ENCODE measurements around the gene RNASEH1.

The RNASEH1 gene

GRCh38 chr2:3595404-3595803 lies 37.3 kb upstream of the RNASEH1 start:
- no peak overlapping the region for H3K27ac ChIP-seq
- H3K4me3 ChIP-seq, result no peak overlapping the region

GRCh38 chr2:3594493-3595281 lies 36.6 kb upstream of the RNASEH1 start, which contains the start of gene COLEC11:
Gene COLEC11 (plus strand): TSS chr2:3595112. CDS start chr2:3604341, 9,229 bp downstream.
- Histone ChIP-seq H3K4me3 (no peak within 1 kb of the TSS), H3K27ac (no peak within 1 kb of the TSS)

GRCh38 chr2:3589086-3589485 lies 31.0 kb upstream of the RNASEH1 start:
- Histone ChIP-seq H3K4me3 (no peak overlapping the region), H3K27ac (no peak overlapping the region)

- H3K27ac ChIP-seq, result no peak overlapping the region
- no peak overlapping the region for H3K4me3 ChIP-seq
Measured at GRCh38 chr2:3588084-3588483, 30.0 kb upstream of the RNASEH1 start.

- Histone ChIP-seq H3K4me3 (no peak overlapping the region), H3K27ac (no peak overlapping the region)
Measured at GRCh38 chr2:3587432-3587831, 29.3 kb upstream of the RNASEH1 start.

- Histone ChIP-seq H3K4me3 (no peak overlapping the region), H3K27ac (no peak overlapping the region)
Measured at GRCh38 chr2:3587021-3587420, 28.9 kb upstream of the RNASEH1 start.

- Histone ChIP-seq H3K27ac (peak overlapping the region in 4 of 21 experiments; percentile 29 to 49 (median 37)), H3K4me3 (no peak overlapping the region)
Measured at GRCh38 chr2:3586220-3586619, 28.1 kb upstream of the RNASEH1 start.

- Histone ChIP-seq H3K27ac (peak overlapping the region in 9 of 21 experiments; percentile 10 to 69 (median 29)), H3K4me3 (no peak overlapping the region)
Measured at GRCh38 chr2:3585261-3586109, 27.4 kb upstream of the RNASEH1 start.

GRCh38 chr2:3584608-3585260 lies 26.6 kb upstream of the RNASEH1 start:
- Histone ChIP-seq H3K4me3 (no peak overlapping the region), H3K27ac (peak overlapping the region in 6 of 21 experiments; percentile 11 to 69 (median 41))

- H3K4me3 ChIP-seq, result no peak overlapping the region
- H3K27ac ChIP-seq, result no peak overlapping the region
Measured at GRCh38 chr2:3584076-3584475, 25.9 kb upstream of the RNASEH1 start.

GRCh38 chr2:3581367-3582262 lies 23.5 kb upstream of the RNASEH1 start:
- Histone ChIP-seq H3K4me3 (no peak overlapping the region), H3K27ac (no peak overlapping the region)

GRCh38 chr2:3580449-3580848 lies 22.3 kb upstream of the RNASEH1 start:
- Histone ChIP-seq H3K4me3 (no peak overlapping the region), H3K27ac (no peak overlapping the region)

GRCh38 chr2:3578987-3579386 lies 20.9 kb upstream of the RNASEH1 start:
- H3K27ac ChIP-seq, result peak overlapping the region in 1 of 21 experiments; percentile 32
- no peak overlapping the region for H3K4me3 ChIP-seq

- Histone ChIP-seq H3K4me3 (peak overlapping the region; percentile 76 to 98 (median 89)), H3K27ac (peak overlapping the region in 18 of 21 experiments; percentile 86 to 100 (median 92))
Measured at GRCh38 chr2:3576263-3576630, 18.1 kb upstream of the RNASEH1 start.

GRCh38 chr2:3575534-3576262 lies 17.6 kb upstream of the RNASEH1 start:
- H3K27ac ChIP-seq, result peak overlapping the region; percentile 67 to 100 (median 91)

GRCh38 chr2:3574155-3574554 lies 16.0 kb upstream of the RNASEH1 start:
- peak overlapping the region in 2 of 21 experiments; percentile 82 to 88 for H3K27ac ChIP-seq
- peak overlapping the region in 1 of 7 experiments; percentile 76 for H3K4me3 ChIP-seq

More at GRCh38 chr2:3575534-3576262, 17.6 kb upstream of the RNASEH1 start:
- peak overlapping the region; percentile 76 to 98 (median 89) for H3K4me3 ChIP-seq

GRCh38 chr2:3572620-3573019 lies 14.5 kb upstream of the RNASEH1 start:
- no peak overlapping the region for H3K4me3 ChIP-seq
- H3K27ac ChIP-seq, result no peak overlapping the region

GRCh38 chr2:3571284-3571683 lies 13.2 kb upstream of the RNASEH1 start:
- no peak overlapping the region for H3K27ac ChIP-seq
- H3K4me3 ChIP-seq, result no peak overlapping the region
